ENCODE data around the gene SDK1.

The SDK1 gene

GRCh38 chr7:4067874-4068273 is 766.8 kb downstream of the SDK1 start:
- DNase-seq: no peak

GRCh38 chr7:4068286-4068685 is 767.2 kb downstream of the SDK1 start:
- no peak for DNase-seq

DNA sequence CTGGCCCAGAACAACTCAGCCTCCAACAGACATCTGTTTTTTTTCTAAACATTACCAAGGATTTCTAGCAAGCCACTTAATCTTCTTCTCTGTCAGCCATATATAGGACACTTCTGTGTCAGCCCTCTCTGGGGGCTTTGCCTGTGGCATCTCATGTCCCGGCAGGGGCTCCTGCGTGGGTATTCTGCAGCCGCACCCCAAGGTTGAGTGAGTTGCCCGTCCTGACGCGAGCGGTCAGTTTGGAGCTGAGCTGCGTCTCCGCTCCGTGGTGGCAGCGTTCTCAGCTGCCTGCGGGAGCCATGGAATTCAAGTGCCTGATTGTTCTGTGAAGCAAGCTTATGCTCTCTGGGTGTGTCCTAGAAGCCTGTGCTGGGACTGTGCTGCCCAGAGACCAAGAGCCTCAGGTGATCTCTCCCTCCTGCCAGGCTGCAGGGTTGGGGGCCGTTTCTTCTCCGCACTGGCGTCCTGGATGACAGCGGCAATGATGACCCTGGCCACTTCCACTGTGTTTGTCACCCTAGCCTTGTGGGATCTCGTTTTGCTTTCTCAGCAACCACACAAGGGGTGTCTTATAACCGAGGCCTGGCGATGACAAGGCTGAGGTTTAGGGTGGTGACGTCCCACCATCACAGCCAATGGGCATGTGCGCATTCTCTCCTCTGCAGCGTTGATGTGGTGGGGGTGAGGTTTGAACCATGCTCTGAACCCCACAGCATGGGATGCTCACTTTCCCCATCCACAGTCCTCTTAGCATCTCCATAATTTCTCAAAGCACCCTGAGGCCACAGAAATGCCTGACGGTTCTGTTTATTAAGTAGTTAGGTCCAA is 768.4 kb downstream of the SDK1 start:
- DNase-seq: no peak

DNA sequence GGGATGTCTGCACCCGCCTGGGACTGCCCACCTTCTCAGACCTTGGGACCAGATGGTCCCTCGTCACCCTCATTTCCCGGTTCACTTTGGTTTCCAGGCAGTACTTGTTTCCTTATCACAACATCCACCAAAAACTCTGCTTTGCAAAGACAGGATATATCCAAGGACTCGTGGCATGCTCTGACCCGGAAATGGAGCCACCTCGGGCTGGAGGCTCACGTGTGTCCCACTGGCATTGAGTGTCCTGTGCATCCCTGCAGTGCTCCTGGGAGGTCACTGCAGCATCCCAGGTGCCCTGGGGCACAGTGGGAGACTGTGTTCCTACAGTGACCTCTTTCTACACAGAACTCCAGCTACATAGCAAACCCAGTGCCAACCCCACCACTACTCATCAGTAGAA is 769.2 kb downstream of the SDK1 start:
- no peak for DNase-seq

DNA sequence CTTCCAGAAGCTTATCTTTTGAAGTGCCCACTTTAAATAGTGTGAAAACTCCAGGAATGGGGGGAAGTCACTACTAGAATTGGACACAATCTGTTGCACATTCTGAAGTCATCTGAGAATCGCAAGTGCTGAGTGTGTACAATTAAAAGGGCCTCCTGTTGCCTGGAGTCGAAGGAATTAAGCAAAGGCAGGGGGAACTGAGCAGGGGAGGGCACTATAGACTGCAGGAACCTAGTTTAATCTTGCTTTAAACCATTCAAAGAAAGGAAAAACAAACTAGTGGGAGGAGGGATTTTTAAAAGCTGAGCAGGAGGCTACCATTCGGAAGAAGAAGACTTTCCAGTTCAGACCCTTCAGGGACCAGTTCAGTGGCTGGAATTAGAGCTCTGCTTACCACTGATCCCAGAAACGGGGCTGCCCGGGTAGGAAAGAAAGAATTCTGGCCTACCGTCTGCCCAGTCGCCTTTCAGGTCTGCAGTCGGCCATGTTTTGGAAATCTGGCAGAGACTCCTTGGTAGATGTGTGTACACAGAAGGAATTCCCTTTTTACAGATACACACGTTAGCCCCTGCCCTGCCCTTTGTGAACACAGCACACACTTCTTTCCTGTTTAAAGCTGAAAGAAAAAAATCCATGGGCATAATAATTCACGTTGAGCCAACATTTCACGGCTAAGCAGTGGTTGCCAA is 770.5 kb downstream of the SDK1 start:
- DNase-seq: no peak

- DNase-seq: no peak
These were observed 771.3 kb downstream of the SDK1 start for GRCh38 chr7:4072161-4072925.

- no peak for DNase-seq
These were observed 772.0 kb downstream of the SDK1 start for GRCh38 chr7:4073052-4073451.

- no peak for DNase-seq
These were observed 772.7 kb downstream of the SDK1 start for GRCh38 chr7:4073750-4074149.

DNA sequence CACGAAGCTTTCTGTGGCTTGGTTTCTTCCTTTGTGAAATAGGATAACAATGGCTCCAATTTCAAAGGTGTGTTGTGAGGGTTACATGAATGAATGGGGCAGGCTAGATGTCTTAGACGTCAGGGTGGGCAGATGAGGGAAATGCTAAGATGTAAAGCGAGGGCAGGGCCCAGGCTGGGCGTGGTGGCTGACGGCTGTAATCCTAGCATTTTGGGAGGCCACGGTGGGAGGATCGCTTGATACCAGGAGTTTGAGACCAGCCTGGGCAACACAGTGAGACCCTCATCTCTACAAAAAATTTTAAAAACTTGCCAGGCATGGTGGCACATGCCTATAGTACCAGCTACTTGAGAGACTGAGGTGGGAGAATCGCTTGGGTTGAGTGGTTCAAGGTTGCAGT is 773.4 kb downstream of the SDK1 start:
- DNase-seq: no peak

DNA sequence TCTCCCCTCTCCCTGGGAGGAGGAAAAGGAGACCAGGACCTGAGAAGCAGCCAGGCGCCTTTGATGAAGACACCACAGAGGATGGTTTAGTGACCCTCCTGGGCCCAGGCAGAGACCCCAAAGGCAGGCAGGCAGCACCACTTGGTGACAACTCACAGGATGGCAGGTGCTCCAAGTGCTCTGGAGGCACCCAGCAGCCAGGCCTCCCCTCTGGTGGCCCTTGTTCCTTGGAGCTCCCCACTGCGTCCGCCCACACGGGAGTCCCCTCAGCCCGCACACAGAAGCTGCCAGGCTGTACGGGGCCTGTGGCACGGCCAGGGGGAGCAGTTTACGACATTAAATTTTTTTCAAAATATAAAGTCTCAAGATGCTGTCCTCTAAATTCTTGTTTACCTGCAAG is 773.9 kb downstream of the SDK1 start:
- no peak for DNase-seq

DNA sequence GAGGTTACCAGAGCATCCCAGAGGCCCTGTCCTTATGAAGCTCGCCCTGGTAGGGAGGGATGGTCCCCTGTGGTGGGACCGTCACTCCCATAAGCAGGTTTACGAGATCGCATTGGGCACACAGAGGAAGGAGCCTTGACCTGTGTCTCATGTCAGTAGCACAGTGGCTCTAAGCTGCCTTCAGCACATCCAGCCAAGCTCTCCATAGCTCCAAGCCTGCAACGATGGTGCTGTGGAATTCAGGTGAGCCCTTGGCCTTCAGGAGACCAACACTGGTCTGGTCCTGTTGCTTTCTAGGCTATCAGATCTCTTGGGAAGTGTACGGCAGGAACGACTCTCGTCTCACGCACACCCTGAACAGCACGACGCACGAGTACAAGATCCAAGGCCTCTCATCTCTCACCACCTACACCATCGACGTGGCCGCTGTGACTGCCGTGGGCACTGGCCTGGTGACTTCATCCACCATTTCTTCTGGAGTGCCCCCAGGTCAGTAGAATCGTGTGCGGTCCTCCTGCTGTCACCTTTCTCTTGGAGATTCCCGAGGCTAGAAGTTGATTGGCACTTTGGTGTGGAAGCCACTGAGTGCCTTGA is 775.7 kb downstream of the SDK1 start:
- no peak for DNase-seq

DNA sequence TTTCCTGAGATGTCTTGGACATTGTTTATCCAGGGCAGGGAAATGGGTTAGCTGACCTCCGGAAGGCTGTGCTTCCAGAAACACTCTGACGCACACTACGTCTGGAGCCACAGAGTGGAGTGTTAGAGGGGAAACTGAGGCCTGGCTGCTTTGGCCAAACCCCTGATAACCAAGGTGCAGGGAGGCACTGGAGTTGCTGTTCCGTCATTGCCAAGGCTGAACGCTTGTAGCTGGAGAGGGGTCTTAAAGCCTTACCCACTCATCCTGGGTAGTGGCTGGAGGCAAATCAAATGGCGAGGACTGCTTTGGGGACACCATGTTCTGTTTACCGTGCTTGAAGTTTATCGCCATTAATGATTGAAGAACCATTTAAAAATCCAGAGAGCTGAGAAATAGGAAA is 776.9 kb downstream of the SDK1 start:
- DNase-seq: no peak

- no peak for DNase-seq
These were observed 777.5 kb downstream of the SDK1 start for GRCh38 chr7:4078580-4078979.

GRCh38 chr7:4079366-4079765 is 778.3 kb downstream of the SDK1 start:
- no peak for DNase-seq

DNA sequence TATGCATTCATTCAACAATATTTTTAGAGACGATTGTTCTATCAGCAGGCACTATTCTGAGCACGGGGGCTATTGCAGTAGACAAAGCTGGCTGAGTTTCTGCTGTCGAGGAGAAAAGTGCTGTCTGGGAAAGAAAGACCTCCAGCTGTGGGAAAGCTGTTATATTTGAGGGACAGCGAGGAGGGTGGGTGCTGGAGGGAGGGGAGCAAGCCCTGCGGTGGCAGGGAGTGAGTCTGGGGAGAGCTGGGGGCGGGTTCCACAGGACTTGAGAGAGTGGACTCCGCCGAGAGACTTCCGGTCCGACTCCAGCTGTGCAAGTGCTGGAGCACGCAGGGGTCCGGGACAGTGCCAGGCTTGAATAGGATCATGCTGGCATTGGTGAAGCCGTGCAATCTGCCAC is 778.9 kb downstream of the SDK1 start:
- no peak for DNase-seq

- no peak for DNase-seq
These were observed 779.9 kb downstream of the SDK1 start for GRCh38 chr7:4080954-4081353.

- DNase-seq: no peak
These were observed 782.5 kb downstream of the SDK1 start for GRCh38 chr7:4083513-4083912.

DNA sequence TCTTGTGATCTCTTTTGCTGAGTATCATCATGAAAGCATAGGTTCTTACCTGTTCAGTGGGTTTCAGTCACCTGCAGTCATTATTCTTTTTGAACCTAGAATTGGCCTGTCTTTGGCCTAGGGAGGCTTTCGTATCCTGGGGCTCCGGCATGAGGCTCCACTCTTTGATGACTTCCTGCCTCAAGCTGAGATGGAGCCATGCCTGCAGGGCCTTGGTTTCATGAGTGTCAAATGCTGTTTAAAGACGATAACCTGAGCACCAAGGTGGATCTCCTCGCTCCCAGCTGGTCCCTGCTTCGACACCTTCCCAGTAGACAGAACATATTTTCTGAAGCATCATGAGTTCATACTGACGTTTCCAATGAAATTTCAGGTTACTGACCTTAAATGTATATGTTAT is 783.2 kb downstream of the SDK1 start:
- no peak for DNase-seq

- DNase-seq: no peak
These were observed 785.1 kb downstream of the SDK1 start for GRCh38 chr7:4085937-4086691.

DNA sequence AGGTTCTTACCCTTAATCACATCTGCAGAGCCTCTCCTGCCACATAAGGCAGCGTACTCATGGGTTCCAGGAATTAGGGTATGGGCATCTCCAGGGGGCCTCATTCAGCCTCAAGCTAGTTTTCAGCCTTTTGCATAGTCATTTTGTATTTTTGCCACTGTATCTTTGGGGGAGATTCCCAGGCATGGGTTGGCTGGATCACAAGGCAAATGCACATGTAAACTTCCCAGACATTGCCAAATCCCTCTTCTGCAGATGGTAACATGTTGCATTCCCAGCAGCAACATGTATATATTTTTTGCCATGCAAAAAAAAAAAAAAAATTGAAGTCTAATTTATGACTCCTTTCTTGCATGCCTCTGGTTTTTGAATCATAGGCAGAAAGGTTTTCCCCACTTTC is 785.7 kb downstream of the SDK1 start:
- no peak for DNase-seq

DNA sequence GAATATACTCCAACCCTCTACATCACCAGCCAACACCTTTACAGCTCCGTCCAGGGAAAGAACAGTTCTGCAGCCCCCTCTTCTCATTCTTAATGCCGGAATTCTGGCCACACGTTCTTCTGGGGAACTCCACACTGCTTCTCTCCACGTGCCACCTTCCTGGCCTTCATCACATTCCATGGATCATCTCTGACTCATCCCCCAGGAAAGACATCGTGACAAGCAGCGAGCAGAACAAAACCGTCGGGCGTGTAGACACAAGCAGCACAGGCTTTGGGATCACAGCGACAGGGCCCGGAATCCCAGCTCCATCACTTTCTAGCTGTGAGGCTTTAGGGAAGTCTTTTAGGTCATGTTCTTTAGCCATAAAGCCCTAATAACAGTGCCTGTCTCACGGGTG is 790.7 kb downstream of the SDK1 start:
- DNase-seq: no peak

DNA sequence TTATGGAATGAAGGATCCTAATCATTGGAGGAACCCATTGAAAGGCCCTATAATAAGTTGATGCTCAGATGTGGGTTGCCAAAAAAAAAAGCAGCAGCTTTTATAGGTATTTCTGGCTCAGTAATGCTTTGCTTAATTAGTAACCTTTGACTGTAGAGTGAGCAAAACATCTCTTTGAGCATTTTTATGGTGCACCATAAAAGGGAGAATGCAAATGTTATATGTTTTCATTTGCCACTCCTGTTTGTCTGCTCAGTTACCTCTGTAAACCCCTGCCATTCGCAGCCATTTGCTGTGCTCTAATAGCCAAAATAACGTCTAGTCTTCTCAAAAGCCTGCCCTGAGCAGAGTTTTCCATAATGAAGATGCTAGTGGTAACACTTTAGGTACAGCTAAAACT is 792.0 kb downstream of the SDK1 start:
- DNase-seq: no peak

GRCh38 chr7:4093483-4093882 is 792.4 kb downstream of the SDK1 start:
- no peak for DNase-seq
